Measurements from ENCODE around the gene RASGRP1.

Gene RASGRP1

DNA sequence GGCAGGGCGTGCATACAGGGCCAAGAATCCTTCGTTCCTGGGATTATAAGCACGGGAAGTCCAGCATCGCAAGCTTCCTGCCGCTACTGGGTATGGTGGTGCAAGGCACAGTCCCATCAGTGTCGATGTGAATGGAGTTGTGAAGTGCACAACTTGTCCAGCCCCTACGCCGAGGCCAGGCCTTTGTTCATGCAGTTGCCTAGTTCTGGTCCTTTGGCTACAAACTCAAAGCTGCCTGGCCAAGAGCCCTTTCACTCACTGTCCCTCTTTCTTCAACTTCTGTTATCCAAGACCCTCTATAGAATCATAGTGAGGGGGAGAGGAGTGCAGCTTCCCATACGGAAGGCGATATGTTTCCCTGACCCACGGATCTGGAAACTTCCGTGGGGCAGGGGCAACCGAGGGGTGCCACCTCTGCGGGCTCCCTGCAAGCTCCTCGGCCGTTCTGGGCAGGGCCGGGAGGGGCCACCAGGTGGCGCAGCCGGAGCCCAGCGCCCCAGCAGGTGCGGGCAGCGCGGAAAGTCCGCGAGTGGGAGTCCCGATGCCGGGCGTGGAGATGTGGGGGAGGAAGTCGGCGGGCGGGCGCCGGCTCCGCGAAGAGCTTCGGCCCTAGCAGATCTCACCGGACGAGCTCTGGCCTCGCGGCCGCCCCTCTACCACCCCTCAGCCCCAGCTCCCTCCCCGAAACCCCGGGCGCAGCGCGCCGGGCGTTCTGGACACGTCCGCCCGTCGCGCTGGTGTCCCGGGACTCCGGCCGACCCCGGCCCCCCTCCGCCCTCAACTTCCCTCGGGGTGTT lies 693 bp downstream of the RASGRP1 start:
- no peak for FAIRE-seq

DNA sequence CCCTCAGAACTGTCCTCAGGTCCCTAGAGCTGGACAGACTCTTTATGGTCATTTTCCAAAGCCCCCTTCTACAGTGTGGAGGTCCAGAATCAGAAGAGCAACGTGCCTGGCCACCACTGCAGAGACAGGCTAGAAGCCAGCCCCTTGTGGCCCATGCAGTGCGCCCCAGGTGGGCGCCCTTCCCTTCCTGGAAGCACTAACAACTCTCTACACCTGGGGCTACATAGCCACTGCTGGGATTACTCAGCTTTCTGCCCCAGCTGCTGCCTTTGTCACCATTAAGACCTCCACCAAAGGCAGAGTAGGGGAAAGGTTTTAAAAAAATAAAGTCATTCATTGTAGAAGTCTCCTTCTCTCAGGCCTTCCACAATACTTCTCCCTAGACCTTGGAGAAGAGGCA lies 2.3 kb downstream of the RASGRP1 start:
- FAIRE-seq, result no peak

DNA sequence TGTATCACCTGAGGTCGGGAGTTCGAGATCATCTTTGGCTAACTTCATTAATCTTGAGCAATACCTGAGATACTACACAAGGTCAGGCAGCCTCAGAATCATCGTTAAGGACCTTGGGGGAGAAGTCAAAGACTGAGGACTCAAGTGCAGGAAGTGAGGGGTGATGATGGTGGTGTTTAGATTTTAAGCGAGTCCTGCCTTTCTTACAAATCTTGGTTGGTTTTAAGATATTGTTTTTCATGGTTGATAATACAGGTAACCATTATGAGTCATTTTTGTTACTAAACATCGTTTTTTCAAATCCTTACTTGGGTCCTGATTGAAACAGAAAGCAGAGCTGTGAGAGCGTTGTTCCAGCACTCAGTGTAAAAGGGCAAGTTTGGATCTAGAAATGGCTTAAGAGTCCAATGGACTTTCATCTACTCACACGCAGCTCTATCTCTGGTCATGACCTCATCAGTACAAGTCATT lies 4.1 kb downstream of the RASGRP1 start:
- FAIRE-seq, result no peak

DNA sequence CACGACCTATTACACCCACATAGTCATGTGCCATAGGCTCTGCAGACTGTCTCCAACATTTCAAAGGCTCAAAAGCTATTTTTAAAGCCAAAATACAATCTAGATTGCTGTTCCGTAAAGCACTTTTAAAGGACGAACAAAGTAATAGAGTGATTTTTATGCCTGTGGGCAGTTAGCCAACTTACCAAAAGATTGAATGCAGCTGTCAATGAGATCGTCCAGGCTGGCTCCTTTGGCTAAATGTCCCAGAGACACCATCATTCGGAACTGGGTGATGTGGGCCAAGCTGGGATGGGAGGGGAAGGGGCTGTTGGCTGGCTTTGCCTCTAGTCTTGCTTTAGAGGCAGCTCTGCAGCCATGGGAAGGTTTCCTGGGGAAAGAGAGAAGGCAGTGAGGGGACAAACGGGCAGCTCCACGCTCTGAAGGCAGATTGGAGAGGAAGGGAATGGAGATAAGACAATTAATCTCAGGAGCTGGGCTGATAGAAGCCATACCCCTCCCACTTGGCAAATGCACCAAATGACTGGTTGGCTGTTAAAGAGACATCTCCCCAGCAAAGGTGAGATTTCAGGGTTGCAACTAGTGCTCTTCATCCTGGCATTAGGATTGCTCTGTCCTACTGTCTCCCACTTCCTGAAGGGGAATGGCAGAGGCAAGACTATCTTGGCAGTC lies 4.8 kb downstream of the RASGRP1 start:
- FAIRE-seq, result no peak

DNA sequence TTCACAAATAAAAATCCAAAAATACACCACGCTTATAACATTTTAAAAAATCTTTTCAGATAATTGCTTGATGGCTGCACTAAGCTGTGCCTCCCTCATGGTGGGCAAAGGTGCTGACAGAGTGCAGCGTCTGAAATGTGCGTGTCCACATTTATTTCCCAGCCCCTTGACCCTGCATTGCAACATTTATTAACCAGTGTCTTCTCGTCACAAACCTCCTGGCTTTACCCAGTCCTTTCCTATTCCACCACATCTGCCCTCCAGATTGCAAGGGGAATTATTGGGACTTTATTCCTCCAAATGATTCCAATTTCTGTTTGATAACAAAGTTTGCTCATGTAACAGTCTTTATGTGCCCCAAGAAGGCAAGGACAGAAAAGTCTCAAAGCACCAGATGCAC lies 5.5 kb downstream of the RASGRP1 start:
- FAIRE-seq, result no peak

DNA sequence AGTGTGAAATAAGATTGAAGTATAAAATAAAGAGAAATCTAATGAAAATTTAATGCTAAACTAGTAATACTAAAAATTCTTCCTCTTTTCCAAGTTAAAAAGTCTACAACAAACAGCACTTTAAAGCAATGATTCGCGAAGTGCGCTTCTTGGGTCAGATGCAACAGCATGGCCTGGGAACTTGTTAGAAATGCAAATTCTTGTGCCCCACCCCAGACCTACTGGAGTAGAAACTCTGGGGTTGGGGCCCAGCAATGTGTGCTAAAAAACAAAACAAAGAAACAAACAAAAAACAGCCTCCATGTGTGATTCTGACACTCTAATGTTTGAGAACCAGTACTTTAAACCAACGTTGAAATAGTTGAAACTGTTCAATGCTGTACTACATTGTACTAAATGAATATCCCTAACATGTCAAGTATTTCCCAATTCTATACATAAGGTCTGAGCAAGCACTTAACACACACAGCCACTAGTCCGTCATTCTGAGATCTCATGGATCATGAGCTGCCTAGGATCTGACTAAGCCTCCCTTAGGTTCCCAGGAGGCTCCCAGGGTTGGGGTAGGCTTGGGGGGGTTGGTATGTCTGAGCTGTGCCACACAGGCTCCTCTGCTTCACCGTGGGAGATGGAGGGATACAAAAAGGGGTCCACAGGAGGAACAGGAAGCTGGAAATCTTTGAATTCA lies 6.1 kb downstream of the RASGRP1 start:
- FAIRE-seq, result no peak

DNA sequence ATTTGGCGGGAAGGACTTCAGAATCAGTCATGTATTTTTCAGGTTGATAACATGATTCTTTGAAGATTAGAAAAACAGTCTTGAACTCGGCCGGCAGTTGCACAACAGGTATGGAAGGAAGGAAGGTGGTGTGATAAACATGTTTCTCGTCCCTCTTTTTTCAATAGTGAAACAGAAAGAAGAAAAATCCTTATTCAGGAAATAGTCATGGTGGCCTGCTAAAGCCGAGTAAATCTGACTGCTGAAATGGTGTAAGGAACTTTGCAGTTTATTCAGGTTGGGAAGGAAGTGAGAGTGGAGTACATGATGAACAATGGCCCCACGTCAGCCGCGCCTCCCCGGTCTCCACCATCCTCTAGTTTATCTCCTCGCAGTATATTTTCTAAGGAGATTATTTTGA lies 6.7 kb downstream of the RASGRP1 start:
- no peak for FAIRE-seq

DNA sequence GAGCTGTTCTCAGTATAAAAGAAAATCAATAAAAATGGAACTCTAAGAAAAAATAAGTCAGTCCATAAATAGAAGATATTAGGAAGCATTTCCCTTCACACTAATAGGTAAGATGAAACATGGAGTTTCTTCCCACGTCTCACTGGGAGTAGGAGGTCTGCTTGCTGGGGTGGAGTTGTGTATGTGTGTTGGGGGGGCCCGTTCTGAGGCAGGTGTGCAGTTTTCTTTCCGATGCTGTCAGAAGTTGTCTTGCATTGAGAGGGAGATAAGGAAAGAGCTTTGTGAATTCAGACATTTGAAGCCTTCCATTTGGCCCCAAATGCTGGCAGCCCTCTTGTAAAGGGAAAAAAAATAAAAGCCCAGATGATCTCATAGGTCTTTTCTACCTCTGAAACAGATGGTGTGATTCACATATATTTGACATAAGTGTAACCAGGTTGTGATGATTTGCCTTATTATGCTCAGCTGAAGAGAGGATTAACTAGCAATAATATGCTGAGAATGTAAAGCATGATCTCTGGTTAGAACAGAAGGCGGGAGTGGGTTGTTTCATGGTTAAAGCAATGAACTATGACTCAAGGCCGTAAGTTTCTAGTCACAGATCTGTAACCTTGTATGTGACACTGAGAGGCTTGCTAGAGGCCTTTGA lies 8.8 kb downstream of the RASGRP1 start:
- no peak for FAIRE-seq

DNA sequence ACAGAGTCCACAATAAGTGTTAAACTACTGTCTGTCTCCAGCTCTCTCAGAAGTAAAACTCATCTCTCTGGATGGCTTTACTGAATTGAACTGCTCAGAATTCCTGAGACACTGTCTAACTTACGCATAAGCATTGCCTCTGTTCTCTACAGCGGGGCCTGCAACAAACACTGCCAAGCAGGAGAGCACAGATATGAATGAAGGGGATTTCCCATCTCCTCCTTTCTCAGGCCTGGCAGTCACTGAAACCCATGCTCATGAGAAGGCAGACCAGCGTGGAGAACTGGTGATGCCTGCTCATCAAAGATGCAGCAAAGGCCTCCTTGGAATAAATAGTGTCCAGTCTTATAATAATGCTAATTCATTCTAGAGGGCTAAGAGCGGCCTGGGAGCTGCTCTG lies 10.3 kb downstream of the RASGRP1 start:
- no peak for FAIRE-seq

DNA sequence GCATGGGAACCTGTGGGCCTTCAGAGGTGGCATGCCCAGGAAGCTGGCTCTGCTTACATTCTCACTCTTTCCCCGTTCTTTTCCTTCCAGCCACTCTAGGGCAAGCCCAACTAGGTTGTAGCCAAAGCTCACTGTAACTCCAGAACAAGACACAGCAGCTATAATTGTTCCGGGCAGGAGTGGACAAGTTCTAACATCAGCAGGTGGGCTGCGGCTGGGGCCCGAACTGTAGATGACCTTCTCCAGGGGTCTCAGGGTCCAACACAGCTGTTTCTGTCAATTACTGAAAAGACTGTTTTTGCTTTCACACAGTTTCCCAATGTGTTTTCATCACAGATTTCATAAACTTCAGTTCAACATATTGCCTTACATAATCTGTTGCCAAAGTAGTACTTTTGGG lies 11.5 kb downstream of the RASGRP1 start:
- FAIRE-seq, result no peak

DNA sequence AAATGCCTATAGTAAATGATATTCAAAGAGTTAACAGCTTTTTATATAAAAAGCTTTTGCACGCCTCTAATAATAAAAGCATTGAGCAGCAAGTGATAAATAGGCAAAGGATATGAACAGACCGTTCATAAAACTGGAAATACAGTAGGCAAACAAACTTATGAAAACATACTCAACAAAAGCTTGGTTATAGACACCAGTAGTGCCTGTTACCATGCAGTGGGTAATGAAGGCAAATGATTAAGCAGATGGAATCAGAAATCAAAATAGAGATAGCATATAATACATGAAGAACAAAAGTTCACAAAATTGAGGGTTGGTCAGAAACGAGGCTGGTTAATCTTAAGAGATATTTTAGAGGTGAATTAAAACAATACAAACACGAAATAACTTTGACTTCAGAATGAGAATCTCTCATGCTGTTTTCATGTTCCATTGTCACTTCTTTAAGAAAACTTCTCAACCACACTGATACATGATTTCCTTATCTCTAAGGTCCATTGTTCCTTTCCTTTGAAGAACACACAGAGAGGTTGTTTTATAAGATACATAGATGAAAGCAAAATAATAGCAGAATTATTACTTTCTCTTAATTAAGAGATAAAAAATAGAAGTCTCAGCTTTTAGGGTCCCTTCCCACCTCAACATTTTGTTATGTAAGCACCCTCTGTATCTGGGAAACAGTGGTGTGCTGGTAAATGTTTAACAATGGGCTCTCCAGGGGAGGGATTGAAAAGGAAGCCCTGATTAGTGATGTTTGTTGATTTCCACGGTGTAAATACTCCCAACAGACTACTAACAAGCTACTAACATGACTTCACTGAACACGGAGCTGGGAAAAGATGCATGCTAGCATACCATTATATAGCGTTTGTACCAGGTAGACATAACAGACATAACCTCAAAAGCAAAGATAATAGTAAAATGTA lies 12.6 kb downstream of the RASGRP1 start:
- no peak for FAIRE-seq

DNA sequence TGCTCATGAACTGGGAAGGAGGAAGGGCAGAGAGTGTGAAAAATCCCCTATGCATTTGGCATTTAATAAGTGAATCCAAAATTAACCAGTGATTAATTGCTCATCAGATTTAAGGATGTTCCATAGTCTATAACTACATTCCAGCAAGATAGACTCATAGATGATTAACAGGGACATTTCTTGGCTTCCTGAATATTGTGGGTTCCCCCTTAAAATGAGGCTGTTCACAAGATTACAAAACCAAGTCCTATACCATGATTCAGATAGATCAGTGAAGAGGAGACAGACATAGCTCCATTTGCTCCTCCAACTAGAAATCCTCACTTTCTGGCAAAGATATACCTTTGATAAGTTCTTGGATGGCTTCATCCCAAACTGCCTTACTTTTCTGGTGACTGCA lies 15.4 kb downstream of the RASGRP1 start:
- FAIRE-seq, result no peak

DNA sequence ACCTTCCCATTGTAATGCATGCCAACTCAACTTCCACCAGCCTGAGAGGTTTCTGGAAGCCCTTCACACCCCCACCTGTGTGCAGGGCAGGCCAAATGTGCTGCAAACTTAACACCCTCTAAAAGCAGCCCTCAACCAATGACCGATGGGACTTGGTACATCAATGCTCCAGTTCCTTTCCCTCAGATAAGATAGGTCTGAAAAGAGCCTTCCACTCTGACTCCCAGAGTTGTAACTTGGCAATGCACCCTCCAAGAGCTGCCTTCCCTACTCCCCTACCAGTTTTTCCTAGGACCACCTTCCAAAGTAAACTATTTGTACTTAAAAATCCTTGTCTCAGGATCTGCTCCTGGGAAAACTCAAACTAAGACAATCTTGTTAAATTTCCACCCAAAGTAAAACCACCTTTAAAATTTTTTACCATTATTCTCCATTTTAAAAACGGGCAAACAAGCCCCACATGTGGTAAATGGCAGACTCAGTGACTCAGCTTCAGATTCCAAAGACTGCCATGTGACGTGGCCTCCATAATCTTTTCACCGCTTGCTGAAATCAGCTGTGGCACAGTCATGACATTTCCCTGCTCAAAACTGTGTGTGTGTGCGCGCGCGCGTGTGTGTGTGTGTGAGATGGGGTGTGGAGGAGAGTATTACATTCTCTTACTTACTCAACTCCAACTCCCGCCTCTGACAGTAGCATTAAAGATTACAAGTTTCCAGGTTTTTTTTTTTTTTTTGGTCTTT lies 17.2 kb downstream of the RASGRP1 start:
- no peak for FAIRE-seq

DNA sequence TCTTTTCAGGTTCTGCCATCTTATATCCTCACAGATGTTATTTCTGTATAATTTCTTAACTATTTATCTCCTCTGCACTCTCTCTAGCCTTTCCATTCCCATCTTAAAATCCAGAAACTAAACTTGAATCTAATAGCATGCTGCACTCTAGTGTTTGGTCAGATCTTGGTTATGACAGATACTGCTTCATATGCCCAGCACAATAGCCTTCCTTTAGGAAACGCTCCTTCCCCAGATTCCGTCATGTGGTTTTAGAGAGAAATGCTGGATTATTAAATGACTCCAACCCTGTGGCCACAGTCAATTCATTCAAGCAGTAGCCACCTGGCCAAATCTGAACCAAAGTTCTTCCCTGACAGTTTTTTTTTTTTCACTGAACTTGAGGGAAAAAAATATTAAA lies 19.4 kb downstream of the RASGRP1 start:
- no peak for FAIRE-seq

DNA sequence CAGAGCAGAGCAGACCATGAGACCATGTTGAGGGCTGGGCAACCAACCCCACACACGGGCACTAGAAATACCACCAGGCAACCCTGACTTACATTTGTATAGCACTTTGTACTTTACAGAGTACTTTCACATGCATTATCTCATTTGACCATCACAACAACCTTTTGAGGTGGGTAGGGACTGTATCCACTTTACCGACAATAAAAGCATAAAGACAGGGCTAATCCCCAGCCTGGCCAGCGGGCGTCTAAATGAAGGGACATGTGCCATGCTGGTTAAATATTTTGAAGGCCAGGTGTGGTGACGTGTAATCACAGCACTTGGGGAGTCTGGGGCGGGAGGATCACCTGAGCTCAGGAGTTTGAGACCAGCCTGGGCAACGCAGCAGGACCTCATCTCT lies 23.6 kb downstream of the RASGRP1 start:
- no peak for FAIRE-seq

DNA sequence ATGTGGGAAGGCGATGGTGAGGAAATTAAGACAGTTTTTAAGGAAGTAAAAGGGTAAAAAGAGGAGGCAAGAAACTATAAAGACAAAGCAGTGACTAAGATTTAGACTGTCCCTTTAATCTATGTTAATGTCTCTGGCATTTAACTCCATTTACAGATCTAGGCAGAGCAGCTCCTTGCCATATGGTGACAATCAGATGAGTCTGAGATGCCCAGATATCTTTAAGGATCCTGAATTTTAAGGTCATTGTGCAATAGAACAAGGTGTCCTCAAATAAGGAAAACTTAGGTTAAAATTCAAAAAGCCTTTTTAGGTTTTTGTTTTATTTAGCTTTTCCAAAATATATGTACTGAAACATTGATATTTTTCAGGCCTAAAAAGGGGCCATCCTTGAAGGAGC lies 24.1 kb downstream of the RASGRP1 start:
- no peak for FAIRE-seq

DNA sequence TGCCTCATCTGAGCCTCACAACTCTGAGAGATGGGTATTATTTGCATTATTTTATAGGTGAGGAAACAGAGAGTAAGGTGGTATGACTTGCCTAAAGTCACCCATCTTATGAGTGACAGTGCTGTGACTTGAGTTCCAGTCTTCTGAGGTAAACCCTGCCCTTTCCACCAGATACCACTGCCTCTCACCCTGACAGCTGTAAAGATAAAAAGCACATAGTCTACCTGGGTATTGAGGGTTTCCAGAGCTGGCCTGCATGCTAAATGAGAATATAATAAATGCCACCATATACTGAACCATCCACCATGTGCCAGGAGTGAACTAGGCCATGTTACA lies 25.6 kb downstream of the RASGRP1 start:
- FAIRE-seq, result no peak

DNA sequence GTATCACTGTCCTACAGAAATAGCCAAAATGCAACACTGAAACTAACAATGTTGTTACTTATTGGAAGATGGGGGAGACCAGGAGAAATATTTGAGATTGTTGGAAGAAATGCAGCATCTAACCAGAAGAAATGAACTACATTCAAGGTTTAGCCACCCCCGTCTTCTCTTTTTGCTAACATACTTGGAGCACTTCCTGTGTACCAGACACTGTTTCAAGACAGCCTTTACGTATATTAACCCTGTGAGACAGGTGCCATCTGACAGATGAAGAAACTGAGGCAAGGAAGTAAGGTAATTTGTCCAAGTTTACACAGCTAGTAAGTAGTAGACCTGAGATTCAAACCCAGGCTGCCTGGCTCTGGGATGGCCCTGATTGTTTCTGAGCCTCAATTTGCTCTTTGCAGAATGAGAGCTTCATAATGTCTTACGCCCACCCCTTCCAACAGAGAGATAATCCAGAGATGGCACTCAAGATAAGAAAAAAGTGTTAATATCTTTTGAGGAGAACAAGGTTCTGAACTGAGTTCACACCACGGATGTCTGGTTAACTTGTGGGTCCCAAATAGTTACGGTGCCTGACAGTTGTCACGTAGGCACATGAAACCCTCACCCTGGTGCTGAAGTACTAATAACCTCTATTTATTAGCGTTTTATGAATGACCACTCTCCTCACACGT lies 26.1 kb downstream of the RASGRP1 start:
- no peak for FAIRE-seq

DNA sequence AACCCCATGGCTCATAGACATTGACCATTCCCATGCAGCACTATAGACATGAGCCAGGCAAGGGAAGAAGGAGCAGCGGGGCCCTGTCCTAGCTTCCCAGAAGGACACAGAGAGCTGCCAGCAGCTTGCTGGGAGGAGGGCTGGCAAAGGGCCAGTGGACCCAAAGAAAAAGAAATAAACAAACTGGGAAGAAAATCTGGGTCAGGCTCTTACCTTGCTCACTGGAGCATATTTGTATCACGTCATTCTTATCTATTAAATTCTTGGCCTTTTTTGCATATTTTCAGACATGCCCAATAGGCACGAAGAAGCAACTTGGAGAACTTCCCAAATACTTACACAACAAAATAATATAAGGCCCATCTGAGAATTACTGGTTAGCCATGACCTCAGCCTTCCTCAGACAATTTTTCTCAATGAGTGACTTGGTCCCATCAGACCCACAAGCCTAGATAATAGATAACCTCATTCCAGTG lies 28.4 kb downstream of the RASGRP1 start:
- FAIRE-seq, result no peak

DNA sequence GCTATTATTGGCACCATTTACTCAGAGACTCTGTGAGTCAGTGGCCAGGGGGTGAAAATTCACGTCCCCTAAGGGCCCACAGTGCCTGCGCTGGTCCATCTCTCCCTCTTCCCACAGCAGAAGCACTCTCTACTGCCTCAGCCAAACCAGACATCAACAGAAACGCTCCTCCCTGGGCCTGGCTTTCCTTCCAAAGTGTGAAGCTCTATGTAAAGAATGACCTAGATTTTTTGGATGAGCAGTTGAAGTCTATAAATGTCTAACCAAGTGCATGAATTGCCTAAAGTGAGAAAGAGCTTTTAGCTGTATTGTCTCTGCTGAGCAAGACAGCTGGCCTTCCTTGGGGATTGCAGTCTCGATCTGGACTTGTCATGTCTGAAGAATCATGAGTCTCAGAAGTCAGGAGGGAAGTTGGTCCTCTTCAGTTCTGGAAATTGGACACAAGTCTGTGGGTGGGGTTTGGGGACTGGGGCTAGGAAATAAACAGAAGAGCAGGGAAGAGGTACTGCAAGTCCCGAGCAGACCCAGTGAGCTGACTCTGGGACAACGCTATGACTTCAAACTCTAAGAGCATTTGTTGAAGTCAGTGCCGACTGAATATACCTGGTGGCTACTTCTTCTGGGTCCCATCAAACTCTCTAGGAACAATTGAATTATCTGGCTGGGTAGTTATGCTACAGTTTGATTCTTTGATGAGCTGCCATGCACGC lies 29.0 kb downstream of the RASGRP1 start:
- FAIRE-seq, result no peak

Measured in TTC549 (cell line).